Motor neuron (in vitro differentiated cells): ENCODE data around the gene SLC25A41. TPM values are rescaled to one million over a fixed set of nuclear protein-coding genes. Genes with fewer than 3 reads are reported as not detected.
"Not testable (repeated sequence)": the region's sequence is repeated elsewhere in the genome, so short reads cannot be mapped to it uniquely, and the experiment has no call there.

Experiments used
- ATAC-seq, 8 experiments: fragments of 200-7000 bp; cut with Tn5 transposase; replicated peaks in 6 of 8; 2 replicates each; pipeline ENCODE4 v1.8.0; 2021; ENCODE audit warnings: mild to moderate bottlenecking in 8 of 8, moderate library complexity in 8 of 8
- H3K27ac ChIP-seq, 2 donors: fragments of 250-450 bp; sonication (Bioruptor Pico); 2 replicates each; pipeline ENCODE4 v1.9.0; 2021; ENCODE audit warnings: antibody characterized with exemption in 2 of 2, mild to moderate bottlenecking in 2 of 2, moderate library complexity in 1 of 2
- H3K4me1 ChIP-seq, 2 donors: fragments of 250-450 bp; sonication (Bioruptor Pico); replicated peaks in 1 of 2; 2 replicates each; pipeline ENCODE4 v1.6.1; 2021; ENCODE audit warnings: antibody characterized with exemption in 2 of 2, mild to moderate bottlenecking in 2 of 2, moderate library complexity in 1 of 2
- H3K4me3 ChIP-seq, 5 donors: fragments of 250-450 bp; sonication (Bioruptor Pico); 2 replicates each; pipeline ENCODE4 v1.9.0; 2021; ENCODE audit warnings: antibody characterized with exemption in 5 of 5, mild to moderate bottlenecking in 5 of 5, moderate library complexity in 4 of 5
- WGBS, 10 experiments: fragments of 450-650 bp; shearing (Covaris generic); methylation state at CpG; one replicate each; pipeline ENCODE4 v1.0.0; 2022; 5-methylcytosine and 5-hydroxymethylcytosine counted together
- in situ Hi-C, 9 experiments: fragments of 400-800 bp; cut with MboI; loops; one replicate each; pipeline ENCODE4 v1.15.0; 2021; ENCODE audit warnings: low sequenced_read_pairs in 9 of 9, low pct_unique_long_range_greater_than_20kb in 2 of 9; ENCODE audit not compliant: unreplicated experiment in 9 of 9
- total RNA-seq, 8 experiments: library from RNA; unstranded; fragments of 300-600 nt; gene quantifications; 2 replicates each; pipeline versions ENCODE4 v1.2.3 to v1.2.4, GENCODE V29; 2022

Gene SLC25A41
- total RNA-seq, 8 experiments from 2014 or later = 0.29 to 0.76 (median 0.49) TPM; not detected in 2

DNA sequence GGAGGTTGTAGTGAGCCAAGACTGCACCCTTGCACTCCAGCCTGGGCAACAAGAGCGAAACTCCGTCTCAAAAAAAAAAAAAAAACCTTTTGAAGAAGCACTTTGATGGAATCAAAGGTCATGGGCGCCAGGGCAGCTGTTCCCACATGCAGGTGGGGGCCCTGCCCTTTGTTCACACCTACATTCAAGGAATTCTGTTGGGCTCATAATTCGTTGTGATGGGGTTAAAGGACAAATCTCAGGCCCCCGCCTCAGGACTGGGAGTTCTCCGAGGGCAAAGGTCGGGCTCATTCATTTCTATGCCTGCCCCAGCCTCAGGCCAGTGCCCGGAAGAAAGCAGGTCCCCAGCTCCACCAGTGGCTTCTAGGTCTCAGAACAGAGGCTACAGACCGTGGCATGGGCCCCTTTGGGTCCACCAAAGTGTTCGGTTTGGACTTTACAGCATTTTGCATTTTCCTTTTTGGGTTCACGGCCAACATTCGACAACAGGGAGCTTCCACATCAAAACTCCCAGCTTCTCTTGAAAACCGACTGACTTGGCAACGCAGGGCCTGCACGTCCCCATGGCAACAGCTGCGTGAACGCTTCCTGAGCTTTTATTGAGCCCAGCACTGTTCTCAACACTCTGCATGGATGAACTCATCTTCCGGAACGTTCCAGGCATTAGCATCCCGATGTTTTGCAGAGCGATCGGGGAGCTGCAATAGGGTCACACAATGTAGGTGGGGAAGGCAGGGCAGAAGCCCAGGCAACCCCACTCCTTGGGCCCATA lies 30.5 kb downstream of the SLC25A41 start:
- in situ Hi-C loops = no loop called here
- 1 to 47% (median 10%) methylated on average over 3 to 17 of the region's 22 CpGs; no CpG with 5 or more reads in 2 of the 10 experiments for WGBS, 10 experiments
- ATAC-seq = peak; percentile 71 to 100 (median 99)
- H3K27ac ChIP-seq = peak overlapping the region; percentile 83 to 88
- peaks cover 14 to 17% of the 10 kb centered on the region in 2 donors for H3K4me1 ChIP-seq
- no peak overlapping the region for H3K4me3 ChIP-seq

DNA sequence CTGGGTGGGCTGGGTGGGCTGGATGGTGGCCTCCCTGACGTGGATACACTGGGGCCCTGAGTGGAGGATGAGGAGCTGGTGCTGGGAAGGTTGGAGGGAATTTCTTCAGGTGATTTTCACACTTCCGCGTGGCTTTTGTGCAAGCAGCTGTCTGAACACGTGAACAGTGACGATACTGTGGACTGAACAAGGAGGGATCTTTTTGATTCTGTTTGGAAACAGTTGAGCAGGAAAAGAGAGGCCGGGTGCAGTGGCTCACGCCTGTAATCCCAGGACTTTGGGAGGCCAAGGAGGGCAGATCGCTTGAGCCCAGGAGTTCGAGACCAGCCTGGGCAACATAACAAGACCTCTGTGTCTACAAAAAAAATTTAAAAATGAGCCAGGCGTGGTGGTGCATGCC lies 31.5 kb downstream of the SLC25A41 start:
- in situ Hi-C loops = no loop called here
- no peak overlapping the region for H3K4me3 ChIP-seq
- ATAC-seq = no peak
- 40 to 92% (median 86%) methylated on average over 1 to 7 of the region's 10 CpGs; no CpG with 5 or more reads in 6 of the 10 experiments for WGBS, 10 experiments
- H3K27ac ChIP-seq = peak overlapping the region; percentile 83 to 88
- H3K4me1 ChIP-seq = peaks cover 14 to 17% of the 10 kb centered on the region in 2 donors

DNA sequence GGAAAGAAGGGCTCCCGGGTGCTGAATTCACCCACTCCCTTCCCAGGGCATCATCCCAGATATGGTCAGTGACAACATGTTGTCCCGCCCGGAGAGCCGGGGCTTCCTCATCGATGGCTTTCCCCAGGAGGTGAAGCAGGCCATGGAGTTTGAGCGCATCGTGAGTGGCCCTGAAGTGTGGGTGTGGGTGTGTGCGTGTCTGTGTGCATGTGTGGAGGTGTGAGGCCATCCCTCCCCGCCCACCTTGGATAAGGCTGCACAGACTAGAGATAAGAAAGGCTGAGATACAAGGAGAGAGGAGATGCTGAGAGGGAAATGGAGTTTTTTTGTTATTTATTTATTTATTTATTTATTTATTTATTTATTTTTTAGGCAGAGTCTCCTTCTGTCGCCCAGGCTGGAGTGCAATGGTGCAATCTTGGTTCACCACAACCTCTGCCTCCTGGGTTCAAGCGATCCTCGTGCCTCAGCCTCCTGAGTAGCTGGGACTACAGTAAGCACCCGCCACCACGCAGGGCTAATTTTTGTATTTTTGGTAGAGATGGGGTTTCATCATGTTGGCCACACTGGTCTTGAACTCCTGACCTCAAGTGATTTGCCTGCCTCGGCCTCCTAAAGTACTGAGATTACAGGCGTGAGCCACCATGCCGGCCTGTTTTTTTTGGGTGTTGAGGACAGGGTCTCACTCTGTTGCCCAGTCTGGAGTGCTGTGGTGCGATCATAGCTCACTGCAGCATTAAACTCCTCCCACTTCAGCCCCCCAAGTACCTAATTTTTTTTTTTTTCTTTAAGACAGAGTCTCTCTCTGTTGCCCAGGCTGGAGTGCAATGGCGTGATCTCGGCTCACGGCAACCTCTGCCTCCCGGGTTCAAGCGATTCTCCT lies 33.3 kb downstream of the SLC25A41 start:
- peaks cover 14 to 17% of the 10 kb centered on the region in 2 donors for H3K4me1 ChIP-seq
- in situ Hi-C loops, H3K27ac ChIP-seq, H3K4me3 ChIP-seq, ATAC-seq: not testable (repeated sequence)
- 0 to 100% (median 90%) methylated on average over 1 to 16 of the region's 23 CpGs; no CpG with 5 or more reads in 1 of the 10 experiments for whole genome bisulfite sequencing, 10 experiments

DNA sequence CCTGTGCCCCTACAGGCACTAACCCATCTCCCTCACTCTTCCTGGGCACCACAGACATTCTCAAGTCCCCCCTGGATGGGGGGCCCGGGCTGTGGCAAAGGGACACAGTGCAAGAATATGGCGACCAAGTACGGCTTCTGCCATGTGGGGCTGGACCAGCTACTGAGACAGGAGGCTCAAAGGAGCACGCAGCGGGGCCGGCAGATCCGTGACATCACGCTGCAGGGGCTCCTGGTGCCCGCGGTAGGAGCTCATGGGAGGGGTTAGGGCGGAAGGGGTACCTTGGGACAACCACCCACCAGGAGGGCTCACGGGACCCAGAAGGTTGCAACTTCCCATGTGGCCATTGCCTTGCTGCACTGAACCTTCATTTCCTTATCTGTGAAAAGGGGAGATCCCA lies 37.3 kb downstream of the SLC25A41 start:
- in situ Hi-C loops = no loop called here
- WGBS, 10 experiments = 81 to 100% (median 97%) methylated on average over 1 to 7 of the region's 12 CpGs; no CpG with 5 or more reads in 6 of the 10 experiments

DNA sequence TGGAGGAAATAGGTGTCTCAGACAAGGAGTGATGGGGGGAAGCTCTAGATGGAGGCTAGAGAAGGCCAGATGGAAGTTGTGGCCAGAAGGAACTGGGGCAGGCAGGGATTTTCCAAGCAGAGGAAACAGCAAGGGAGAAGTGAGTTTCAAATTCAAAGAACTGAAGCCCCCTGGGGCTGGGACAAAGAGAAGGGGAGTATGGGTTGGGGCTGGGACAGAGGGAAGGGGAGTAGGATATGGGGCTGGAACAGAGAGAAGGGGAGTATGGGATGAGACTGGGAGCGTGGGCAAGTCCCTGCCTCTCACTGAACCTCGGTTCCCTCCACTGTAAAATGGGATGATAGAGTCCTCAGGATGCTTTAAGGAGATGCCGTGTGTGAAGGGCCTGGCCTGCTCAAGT lies 38.7 kb downstream of the SLC25A41 start:
- ATAC-seq = no peak
- WGBS, 10 experiments = 80 to 89% (median 83%) methylated on average over 1 to 3 of the region's 3 CpGs; no CpG with 5 or more reads in 7 of the 10 experiments
- in situ Hi-C loops = no loop called here
- Histone ChIP-seq H3K4me3 (no peak overlapping the region), H3K27ac (peak overlapping the region in 1 of 2 donors; percentile 96), H3K4me1 (peaks cover 6 to 10% of the 10 kb centered on the region in 2 donors)

More for the DNA sequence above, 37.3 kb downstream of the SLC25A41 start:
- Histone ChIP-seq H3K4me1 (peaks cover 6 to 10% of the 10 kb centered on the region in 2 donors), H3K4me3 (no peak overlapping the region), H3K27ac (no peak overlapping the region)
- ATAC-seq = no peak

DNA sequence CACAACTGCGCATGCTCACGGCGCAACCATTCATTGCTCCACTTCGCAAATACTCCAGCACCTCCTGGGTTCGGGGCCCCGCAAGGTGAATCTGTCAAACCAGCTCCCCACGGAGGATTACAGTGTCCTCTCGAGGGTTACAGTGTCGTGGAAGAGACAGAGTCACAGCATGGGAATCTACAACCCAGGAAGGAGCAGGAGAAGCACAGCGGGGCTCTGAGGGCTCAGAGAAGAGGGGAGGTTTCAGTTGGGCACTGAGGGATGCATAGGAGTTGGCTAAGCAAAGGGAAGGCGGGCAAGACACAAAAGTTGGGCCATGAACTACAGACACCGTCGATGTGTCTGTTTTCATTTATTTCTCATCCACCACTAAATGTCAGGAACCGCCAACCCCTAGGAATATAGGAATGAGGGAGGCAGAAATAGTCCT lies 39.6 kb downstream of the SLC25A41 start:
- no peak for ATAC-seq
- Histone ChIP-seq H3K4me1 (peaks cover 6 to 10% of the 10 kb centered on the region in 2 donors), H3K27ac (peak overlapping the region; percentile 95 to 96), H3K4me3 (peak overlapping the region; percentile 49 to 88 (median 67))
- WGBS, 10 experiments = 0 to 100% (median 20%) methylated on average over 1 to 8 of the region's 14 CpGs; no CpG with 5 or more reads in 3 of the 10 experiments
- in situ Hi-C loops = no loop called here

DNA sequence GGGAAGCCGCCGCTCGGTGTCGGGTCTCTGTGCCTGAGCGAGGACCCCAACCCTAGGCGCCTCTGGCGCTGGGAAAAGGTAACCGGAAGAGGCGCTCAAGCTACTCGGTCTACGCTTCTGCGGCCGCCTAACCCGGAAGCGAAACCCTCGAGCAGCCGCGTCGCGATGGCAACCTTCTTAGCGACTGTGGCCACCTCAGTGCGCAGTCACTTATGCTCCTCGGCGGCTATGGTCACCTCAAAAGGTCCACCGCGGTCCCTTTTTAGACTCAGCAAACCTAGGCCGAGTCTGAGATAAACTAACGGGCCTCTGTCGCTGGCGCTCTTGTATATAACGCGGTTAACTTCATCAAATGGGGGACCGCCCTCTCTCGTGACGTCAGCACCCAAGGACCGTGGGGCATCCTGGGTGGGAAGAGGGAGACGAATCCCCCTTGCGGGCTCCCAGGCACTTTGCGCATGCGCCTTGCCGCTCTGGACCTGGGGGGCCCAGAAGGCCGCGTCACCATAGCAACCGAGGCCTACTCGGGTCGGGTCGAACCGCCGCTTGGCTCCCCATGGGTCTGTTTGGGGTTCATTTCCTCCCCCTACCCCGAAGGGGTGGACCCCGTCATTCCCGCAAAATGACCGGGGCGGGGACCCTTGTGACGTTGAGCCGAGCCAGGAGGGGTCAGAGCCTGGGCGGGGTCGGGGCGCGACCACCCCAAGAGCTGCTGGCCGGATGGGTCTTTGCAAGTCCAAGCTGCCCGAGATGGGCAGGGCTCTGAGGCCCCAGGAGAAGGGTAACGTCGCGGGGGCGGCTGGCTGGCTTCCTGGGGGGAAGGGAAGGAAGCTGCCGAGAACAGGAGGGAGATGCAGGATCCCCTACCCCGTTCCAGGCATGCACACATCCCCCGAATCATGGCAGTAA lies 40.2 kb downstream of the SLC25A41 start, which contains the start of gene GTF2F1:
TSS of gene GTF2F1 (minus strand) at position 91 of the 909 bp plus-strand sequence. CDS start 169 bp downstream, outside the sequence.
- H3K27ac ChIP-seq = peak within 1 kb of the TSS; percentile 95 to 96
- H3K4me1 ChIP-seq = peaks cover 6 to 10% of the 10 kb centered on the region in 2 donors
- peak; percentile 82 to 90 (median 84) for ATAC-seq
- in situ Hi-C loops = no loop called here
- H3K4me3 ChIP-seq = peak within 1 kb of the TSS; percentile 49 to 88 (median 67)
- WGBS, 10 experiments = 0 to 5% (median 1%) methylated on average over 1 to 13 of the region's 69 CpGs; no CpG with 5 or more reads in 4 of the 10 experiments

DNA sequence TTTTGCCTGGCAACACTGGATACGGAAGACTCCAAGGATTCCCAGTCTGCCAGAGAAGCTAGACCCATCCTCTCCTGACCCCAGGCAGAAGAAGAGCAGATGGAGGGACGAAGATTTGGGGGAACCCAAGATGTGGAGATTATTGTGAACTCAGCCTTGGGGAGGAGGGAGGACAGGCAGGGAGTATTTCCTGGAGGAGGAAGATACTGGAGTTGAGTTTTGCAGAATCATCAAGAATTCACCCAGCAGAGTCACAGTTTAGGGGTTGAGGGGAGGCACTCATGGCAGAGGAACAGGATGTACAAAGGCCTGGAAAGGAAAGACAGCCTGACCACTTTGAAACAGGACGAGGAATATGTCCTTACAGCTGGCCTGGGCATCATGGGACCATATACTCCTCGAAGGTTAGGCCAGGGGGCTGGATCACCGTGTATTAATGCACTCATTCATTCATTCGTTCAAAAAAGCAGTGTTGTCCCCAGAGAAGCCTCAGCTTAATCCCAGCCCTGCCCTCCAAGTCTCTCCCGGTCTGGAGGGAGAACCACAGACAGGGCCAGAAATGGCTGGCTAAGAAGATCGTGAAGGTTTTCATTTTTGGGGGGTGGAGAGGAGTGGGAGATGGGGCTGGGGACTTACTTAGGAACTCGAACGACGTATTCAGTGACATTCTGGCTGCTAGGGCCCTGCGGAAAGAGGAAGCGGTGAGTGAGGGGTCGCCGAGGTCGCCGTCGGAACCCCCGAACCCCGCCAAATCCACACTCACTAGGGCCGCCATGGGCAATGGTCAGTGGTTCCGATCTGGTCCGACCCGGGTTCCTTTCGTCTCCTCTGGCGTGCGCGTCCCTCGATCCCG lies 41.1 kb downstream of the SLC25A41 start:
- in situ Hi-C loops = no loop called here
- 0 to 100% (median 20%) methylated on average over 1 to 9 of the region's 30 CpGs; no CpG with 5 or more reads in 1 of the 10 experiments for WGBS, 10 experiments
- peak overlapping the region; percentile 95 to 96 for H3K27ac ChIP-seq
- peak in 3 of 8 experiments; percentile 1 to 11 (median 3) for ATAC-seq
- peaks cover 6 to 10% of the 10 kb centered on the region in 2 donors for H3K4me1 ChIP-seq
- peak overlapping the region; percentile 49 to 88 (median 67) for H3K4me3 ChIP-seq

DNA sequence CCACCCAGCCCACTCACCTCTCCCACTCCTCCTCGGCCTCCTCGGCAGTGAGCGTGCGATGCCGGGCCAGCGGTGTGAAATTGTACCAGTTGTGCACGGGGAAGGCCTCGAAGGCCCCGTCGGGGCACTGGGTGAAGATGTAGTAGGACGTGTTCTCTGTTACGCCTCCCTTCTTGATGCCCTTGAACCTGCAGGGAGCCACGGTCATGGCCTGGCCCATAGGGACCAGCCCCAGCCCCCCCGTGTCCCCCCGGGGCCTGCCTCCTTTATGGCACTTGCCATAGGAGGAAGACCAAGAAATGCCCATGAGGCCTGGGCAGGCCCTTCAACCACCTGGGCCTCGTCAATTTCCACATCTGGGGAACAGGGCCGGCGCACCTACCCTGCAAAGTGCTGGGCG lies 46.2 kb downstream of the SLC25A41 start:
- no peak overlapping the region for H3K27ac ChIP-seq
- in situ Hi-C loops = no loop called here
- H3K4me1 ChIP-seq = peaks cover 4 to 6% of the 10 kb centered on the region in 2 donors
- peak in 4 of 8 experiments; percentile 8 to 22 (median 10) for ATAC-seq
- 90 to 100% methylated on average over 2 to 3 of the region's 19 CpGs; no CpG with 5 or more reads in 8 of the 10 experiments for WGBS, 10 experiments
- H3K4me3 ChIP-seq = no peak overlapping the region

DNA sequence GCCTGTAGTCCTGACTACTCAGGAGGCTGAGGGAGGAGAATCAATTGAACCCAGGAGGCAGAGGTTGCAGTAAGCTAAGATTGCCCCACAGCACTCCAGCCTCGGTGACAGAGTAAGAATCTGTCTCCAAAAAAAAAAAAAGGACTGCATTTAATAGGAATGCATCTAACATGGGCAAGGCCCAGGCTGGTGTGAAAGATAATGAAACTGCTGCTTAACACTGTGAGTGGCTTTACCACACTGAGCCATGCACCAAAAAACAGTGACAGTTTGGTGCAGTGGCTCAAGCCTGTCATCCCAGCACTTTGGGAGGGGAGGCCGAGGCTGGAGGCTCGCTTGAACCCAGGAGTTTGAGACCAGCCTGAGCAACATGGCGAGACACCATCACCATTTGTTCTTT lies 49.2 kb downstream of the SLC25A41 start:
- Histone ChIP-seq H3K4me3 (no peak overlapping the region), H3K27ac (no peak overlapping the region), H3K4me1 (no peaks in the 10 kb centered on the region)
- 50 to 83% (median 80%) methylated on average over 1 of the region's 4 CpGs; no CpG with 5 or more reads in 7 of the 10 experiments for WGBS, 10 experiments
- in situ Hi-C loops = no loop called here
- no peak for ATAC-seq

DNA sequence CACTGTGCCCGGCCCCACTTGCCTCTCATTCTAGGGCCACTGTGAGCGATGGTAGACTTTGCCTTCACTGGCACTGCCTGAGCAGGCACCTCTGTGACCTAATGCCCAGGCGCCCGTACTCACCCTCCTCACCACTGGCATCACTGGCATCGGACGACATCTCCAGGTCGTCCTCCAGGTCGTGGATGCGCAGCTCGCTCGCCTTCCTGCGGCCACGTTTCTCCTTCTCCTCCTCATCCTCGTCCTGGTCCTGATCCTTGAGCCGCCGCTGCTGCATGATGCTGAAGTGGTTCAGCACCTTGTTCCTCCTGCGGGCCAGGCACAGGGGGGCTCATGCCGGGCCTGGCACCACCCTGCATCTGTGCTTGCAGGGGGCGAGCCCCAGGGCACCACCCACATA lies 50.4 kb downstream of the SLC25A41 start:
- no peak for ATAC-seq
- Histone ChIP-seq H3K4me3 (no peak overlapping the region), H3K4me1 (no peaks in the 10 kb centered on the region), H3K27ac (no peak overlapping the region)
- in situ Hi-C loops = no loop called here
- 96 to 100% (median 100%) methylated on average over 2 to 10 of the region's 19 CpGs; no CpG with 5 or more reads in 3 of the 10 experiments for WGBS, 10 experiments
